Erythroblast (primary cell): ENCODE results near the gene SUN2.
"Not testable (repeated sequence)": the region's sequence is repeated elsewhere in the genome, so short reads cannot be mapped to it uniquely, and the experiment has no call there.

Source experiments
- DNase-seq, 2 experiments: peaks; one replicate each; lab custom pipeline; 2025; lab: John Stamatoyannopoulos, UW
- GATA1 ChIP-seq: IDR thresholded peaks from 2 replicates; pipeline ENCODE4 v1.6.1; 2011; ENCODE audit warnings: low read depth, mild to moderate bottlenecking, control low read depth, low read length, moderate library complexity
- POLR2A ChIP-seq: IDR thresholded peaks from 2 replicates; pipeline ENCODE4 v1.6.1; 2011; ENCODE audit warnings: mild to moderate bottlenecking, low read length

SUN2 gene

GRCh38 chr22:38755911-38756532 is at the start of gene SUN2:
SUN2 (minus strand) TSS chr22:38755998; CDS start chr22:38752628, 3,370 bp downstream.
- TF ChIP-seq GATA1 (no peak), POLR2A (peak; percentile 78)
- DNase-seq, result peak; percentile 93 to 96

GRCh38 chr22:38805041-38805593 is 49.3 kb upstream of the SUN2 start:
- DNase-seq, result not testable (repeated sequence)

- no peak for TF ChIP-seq POLR2A
- DNase-seq, result no peak
Measured at GRCh38 chr22:38802671-38803121, 46.9 kb upstream of the SUN2 start.

GRCh38 chr22:38799265-38800002 is 43.6 kb upstream of the SUN2 start:
- DNase-seq, result no peak
- TF ChIP-seq GATA1, result no peak
- TF ChIP-seq POLR2A, result no peak

GRCh38 chr22:38798496-38798895 is 42.7 kb upstream of the SUN2 start:
- TF ChIP-seq GATA1 (no peak), POLR2A (no peak)
- no peak for DNase-seq

GRCh38 chr22:38796262-38796957 is 40.6 kb upstream of the SUN2 start:
- TF ChIP-seq GATA1, result no peak
- no peak for DNase-seq

- DNase-seq, result no peak
- TF ChIP-seq POLR2A (no peak), GATA1 (no peak)
Measured at GRCh38 chr22:38795569-38795968, 39.8 kb upstream of the SUN2 start.

- TF ChIP-seq POLR2A (peak; percentile 59), GATA1 (no peak)
- peak; percentile 97 to 98 for DNase-seq
Measured at GRCh38 chr22:38793721-38794466, 38.1 kb upstream of the SUN2 start, which contains the start of gene DNAL4. DNAL4 (minus strand) TSS chr22:38794143; CDS start chr22:38782731, 11,412 bp downstream.

GRCh38 chr22:38793317-38793716 is 37.5 kb upstream of the SUN2 start:
- DNase-seq, result no peak

GRCh38 chr22:38792833-38793232 is 37.0 kb upstream of the SUN2 start:
- TF ChIP-seq GATA1, result no peak
- TF ChIP-seq POLR2A, result no peak
- peak in 1 of 2 experiments; percentile 27 for DNase-seq

More at GRCh38 chr22:38793317-38793716, 37.5 kb upstream of the SUN2 start:
- TF ChIP-seq POLR2A, result no peak

- DNase-seq, result no peak
- no peak for TF ChIP-seq POLR2A
- TF ChIP-seq GATA1, result no peak
Measured at GRCh38 chr22:38789606-38790005, 33.8 kb upstream of the SUN2 start.

- no peak for TF ChIP-seq POLR2A
- no peak for TF ChIP-seq GATA1
- no peak for DNase-seq
Measured at GRCh38 chr22:38788846-38789245, 33.0 kb upstream of the SUN2 start.
